Memory B cell (primary cell): ENCODE data around the gene FABP1.

Experiments
- ATAC-seq: fragments of 150-1000 bp; cut with Tn5 transposase; 2 replicates; pipeline ENCODE4 v1.10.0; 2021; ENCODE audit warnings: low read depth, mild to moderate bottlenecking, moderate library complexity
- DNase-seq, 2 donors: peaks; one replicate each; pipeline ENCODE4 v3.0.0; 2022; ENCODE audit warnings: low spot score in 2 of 2
- H3K27ac Mint-ChIP-seq: one replicate; pipeline ENCODE4 v1.8.0; 2022; ENCODE audit warnings: mild to moderate bottlenecking, moderate library complexity, mixed read lengths
- H3K27me3 Mint-ChIP-seq: one replicate; pipeline ENCODE4 v1.8.0; 2022; ENCODE audit warnings: mixed read lengths
- H3K36me3 Mint-ChIP-seq: one replicate; pipeline ENCODE4 v1.8.0; 2022; ENCODE audit warnings: mild to moderate bottlenecking, mixed read lengths
- H3K4me1 Mint-ChIP-seq: one replicate; pipeline ENCODE4 v1.8.0; 2022; ENCODE audit warnings: mixed read lengths
- H3K4me3 Mint-ChIP-seq: one replicate; pipeline ENCODE4 v1.8.0; 2022; ENCODE audit warnings: mild to moderate bottlenecking, moderate library complexity, mixed read lengths
- H3K9me3 Mint-ChIP-seq: one replicate; pipeline ENCODE4 v1.8.0; 2022; ENCODE audit warnings: mixed read lengths

Gene FABP1

DNA sequence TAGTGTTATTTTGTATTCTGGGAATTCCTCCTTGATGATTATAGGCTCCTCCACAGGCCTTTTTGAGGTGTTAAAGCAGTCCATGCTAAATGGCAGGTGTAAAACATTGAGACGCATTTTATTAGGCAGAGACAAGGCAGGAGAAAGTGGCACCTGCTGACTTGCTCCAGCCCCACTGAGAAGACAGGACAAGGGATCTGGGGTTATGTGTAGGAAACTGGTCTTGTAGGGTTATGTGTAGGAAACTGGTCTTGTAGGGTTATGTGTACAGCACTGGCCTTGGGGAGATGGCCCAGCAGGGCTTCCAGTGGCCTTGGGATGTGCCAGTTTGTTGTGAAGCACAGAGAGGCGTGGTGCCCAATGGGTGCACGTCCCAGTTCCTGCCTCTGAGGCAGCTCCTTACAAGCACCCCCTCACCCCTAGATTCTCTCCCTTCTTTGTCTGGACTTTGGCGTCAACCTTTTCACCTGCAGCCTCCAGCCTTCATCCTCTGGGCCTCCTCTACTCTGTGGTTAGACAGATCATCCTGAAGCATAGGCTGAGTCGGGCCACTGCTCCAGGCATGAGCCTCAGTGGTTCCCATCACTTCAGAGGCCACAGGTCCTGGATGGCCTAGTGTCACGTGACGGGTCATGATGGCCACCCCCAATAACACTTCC is 921 bp upstream of the FABP1 start:
- no peak for DNase-seq
- H3K9me3 Mint-ChIP-seq: no peaks in the 10 kb centered on the region
- no peaks in the 10 kb centered on the region for H3K36me3 Mint-ChIP-seq
- H3K4me1 Mint-ChIP-seq: no peaks in the 10 kb centered on the region
- peaks cover 18% of the 10 kb centered on the region for H3K27me3 Mint-ChIP-seq
- no peak overlapping the region for H3K27ac Mint-ChIP-seq
- no peak overlapping the region for H3K4me3 Mint-ChIP-seq
- ATAC-seq: no peak

DNA sequence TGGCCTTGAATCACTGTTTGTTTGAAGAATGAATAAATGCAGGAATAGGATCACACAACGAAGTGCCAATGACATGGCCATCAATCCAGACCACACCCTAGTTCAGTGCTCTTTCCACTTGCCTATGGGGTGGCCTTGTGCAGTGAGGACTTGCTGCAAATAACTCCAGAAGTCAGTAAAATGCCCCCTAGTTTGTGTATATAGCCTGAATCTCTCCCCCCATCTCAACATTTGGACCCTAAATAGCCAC is 299 bp downstream of the FABP1 start:
- Mint-ChIP-seq H3K36me3 (no peaks in the 10 kb centered on the region), H3K27me3 (peaks cover 18% of the 10 kb centered on the region), H3K4me1 (no peaks in the 10 kb centered on the region), H3K4me3 (no peak overlapping the region), H3K27ac (no peak overlapping the region), H3K9me3 (no peaks in the 10 kb centered on the region)
- DNase-seq (no peak), ATAC-seq (no peak)

DNA sequence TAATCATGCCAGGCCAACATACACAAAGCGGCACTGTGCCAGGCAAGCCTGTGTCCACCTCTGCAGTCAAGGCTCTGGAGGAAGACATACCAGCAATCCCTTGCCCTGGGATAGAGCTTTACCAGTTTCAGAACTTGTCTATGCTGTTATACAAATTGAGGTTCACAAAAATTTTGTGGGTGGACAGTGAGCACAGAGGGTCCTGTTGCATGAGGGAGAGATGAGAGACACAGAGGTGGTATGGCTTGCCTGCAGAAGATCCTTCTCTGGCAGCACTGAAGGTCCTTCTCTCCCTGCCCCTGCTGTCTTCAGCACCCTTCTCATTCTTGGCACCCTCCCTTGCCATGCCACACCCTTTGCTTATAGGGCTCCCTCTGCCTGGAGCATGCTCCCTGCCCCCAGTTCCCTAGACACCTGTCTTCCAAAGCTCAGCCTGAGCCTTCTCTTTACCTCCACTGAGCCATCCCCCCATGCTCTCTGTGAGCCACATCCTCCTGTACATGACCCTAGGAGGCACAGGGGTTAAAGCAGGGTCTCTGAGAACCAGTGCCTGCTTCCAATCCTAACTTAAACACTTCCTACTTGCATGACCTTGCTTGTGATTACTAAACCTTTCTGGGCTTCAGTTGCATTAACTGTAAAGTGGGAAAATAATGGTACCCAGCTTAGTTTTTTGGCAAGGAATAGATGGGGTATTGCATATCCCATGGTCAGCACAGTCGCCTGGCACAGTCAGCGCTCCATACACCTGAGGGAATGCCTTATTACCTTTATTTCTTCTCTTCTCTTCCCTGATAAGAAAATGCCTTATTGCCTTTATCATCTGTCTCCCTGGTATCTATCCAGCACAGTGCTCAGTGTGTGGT is 857 bp downstream of the FABP1 start:
- Mint-ChIP-seq H3K27ac (no peak overlapping the region), H3K4me3 (no peak overlapping the region), H3K27me3 (peaks cover 16% of the 10 kb centered on the region), H3K36me3 (no peaks in the 10 kb centered on the region), H3K4me1 (no peaks in the 10 kb centered on the region), H3K9me3 (no peaks in the 10 kb centered on the region)
- DNase-seq (no peak), ATAC-seq (no peak)

DNA sequence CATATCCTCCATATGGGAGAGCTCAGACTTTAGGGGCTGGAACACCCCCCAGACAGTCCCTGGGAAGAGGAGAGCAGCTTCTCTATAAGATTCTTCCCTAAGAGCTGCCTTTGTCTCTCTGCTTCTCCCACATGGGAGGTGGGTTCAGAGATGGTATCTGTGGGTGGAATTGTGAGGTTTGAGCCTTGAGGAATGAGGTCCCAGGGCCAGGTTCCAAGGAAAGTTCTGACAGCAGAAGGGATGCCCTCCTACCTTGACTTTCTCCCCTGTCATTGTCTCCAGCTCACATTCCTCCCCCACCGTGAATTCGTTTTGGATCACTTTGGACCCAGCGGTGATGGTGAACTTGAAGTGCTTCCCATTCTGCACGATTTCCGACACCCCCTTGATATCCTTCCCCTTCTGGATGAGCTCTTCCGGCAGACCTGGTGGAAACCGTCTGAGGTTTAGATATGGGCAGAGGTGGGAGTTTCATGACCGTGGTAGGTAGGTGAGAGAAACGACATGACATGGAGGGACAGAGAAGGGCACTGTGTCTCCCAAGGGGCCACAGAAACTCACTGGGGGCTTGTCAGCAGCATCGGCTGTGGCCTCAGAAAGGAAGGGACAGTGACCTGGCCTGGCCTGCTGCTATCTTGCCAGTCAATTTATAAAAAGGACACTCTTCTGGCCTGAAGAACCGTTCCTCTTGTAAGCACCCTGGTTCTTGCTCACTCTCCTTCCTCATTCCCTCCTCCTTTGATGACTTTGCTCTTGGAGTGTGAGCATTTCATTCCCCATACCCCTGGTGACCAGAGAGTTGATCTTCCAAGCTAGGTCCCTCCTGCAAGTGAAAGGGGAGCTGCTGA is 1.7 kb downstream of the FABP1 start:
- ATAC-seq: no peak
- Mint-ChIP-seq H3K4me1 (no peaks in the 10 kb centered on the region), H3K27me3 (peaks cover 19% of the 10 kb centered on the region), H3K4me3 (no peak overlapping the region), H3K9me3 (no peaks in the 10 kb centered on the region), H3K27ac (no peak overlapping the region), H3K36me3 (no peaks in the 10 kb centered on the region)
- no peak for DNase-seq

DNA sequence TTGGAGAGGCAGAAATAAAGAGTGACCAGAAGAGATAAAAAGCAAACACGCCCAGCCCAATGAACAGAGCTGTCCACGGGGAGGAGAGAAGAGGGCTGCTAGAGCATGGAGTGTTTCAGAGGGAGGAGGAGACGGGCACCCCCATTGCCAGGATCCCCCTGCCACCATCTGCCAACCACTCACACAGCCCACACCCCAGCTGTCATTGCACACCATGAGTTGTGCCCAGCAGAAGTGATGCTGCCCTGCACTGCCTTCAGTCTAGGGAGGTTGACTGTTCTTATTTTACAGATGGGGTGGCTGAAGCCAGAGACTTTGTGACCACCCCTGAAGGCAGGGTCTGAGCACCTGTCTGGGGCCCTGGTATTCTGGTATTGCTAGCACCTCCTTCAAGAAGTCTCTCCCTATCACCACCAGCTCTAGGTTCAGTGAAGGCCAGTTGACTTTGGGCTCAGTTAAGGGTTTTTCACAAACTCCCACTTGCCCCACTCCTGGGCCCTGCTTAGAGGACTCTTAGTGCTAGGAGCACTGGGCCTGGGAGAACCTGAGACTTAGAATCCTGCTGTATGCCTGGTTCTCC is 2.4 kb downstream of the FABP1 start:
- Mint-ChIP-seq H3K4me1 (no peaks in the 10 kb centered on the region), H3K9me3 (no peaks in the 10 kb centered on the region), H3K27ac (no peak overlapping the region), H3K27me3 (peaks cover 20% of the 10 kb centered on the region), H3K36me3 (no peaks in the 10 kb centered on the region), H3K4me3 (no peak overlapping the region)
- DNase-seq (no peak), ATAC-seq (no peak)

DNA sequence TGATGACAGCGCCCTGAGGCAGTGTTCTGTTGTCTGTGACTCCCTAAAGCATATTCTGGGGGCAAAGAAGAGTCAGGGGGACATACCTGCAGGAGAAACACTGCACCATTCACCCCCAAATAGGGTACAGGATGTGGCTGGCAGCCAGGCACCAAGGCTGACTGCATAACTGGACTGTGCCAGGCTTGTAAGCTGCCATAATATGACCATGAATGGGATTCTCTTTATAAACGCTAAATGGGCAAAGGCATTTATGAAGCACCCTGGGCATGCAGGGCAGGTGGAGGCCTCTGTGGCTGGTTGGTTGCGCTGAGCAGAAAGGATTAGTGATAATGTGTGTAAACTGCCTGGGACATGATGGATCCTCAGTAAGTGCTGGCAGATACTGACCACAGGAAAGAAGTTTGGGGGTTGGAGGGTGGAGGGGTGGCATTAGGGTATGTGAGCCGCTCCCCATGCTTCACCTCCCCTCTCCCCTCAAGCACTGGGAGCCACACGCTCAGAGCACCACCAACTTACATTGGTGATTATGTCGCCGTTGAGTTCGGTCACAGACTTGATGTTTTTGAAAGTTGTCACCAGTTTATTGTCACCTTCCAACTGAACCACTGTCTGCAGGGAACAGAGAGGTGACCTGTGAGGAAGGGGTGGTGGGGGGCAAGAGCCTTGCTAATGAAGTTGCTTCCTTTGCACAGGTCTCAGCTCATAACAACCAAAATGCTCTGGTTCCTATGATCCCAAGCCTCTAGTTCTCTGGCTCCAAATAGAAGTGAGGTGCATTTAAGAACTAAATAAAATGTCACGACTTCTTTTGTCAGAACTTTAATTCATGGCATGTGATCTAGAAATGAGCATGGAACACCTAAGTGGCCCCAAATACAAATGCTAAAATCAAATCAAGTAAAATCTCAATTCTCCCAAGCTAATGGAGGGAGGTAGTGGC is 3.6 kb downstream of the FABP1 start:
- Mint-ChIP-seq H3K36me3 (no peaks in the 10 kb centered on the region), H3K27me3 (peaks cover 16% of the 10 kb centered on the region), H3K27ac (no peak overlapping the region), H3K4me1 (no peaks in the 10 kb centered on the region), H3K4me3 (no peak overlapping the region), H3K9me3 (no peaks in the 10 kb centered on the region)
- DNase-seq (no peak), ATAC-seq (no peak)

DNA sequence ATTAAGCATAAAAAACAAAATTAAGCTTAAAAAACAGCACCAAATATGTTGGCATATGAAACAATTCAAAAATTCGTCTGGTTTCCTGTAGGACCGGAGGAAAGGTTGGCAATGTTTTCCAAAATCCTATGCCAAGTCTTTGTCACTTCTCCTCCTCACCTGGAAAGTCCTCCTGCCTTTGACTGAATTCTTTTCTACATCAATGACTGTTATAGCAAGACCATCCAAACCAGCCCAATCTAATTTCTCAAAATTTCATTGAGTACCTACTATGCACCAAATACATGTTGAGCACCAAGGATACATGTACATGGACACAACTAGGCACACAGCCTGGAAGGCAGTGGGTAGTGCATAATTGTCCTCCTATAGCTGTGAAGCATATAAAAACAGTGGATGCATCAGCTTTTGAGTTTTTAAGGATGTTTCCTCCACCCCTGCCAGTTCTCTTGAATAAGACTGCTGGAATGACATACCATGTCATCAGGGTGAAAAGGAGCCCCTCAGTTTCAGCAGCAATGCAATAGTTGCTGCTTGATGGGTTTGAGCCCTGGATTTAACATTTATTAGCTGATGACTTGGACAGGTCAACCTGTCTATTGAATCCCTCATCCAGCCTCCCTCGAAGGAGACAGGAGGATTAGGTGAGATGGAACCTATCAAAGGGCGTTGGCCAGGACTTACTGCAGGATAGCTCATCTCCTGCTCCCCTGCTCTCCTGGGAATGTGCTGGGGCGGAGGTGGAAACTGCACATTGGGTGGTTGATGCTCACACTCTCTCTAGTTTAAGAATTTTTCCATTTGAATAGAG is 4.5 kb downstream of the FABP1 start:
- Mint-ChIP-seq H3K4me1 (no peaks in the 10 kb centered on the region), H3K27me3 (peaks cover 19% of the 10 kb centered on the region), H3K9me3 (no peaks in the 10 kb centered on the region), H3K36me3 (no peaks in the 10 kb centered on the region), H3K4me3 (no peak overlapping the region), H3K27ac (no peak overlapping the region)
- DNase-seq: no peak
- ATAC-seq: no peak

DNA sequence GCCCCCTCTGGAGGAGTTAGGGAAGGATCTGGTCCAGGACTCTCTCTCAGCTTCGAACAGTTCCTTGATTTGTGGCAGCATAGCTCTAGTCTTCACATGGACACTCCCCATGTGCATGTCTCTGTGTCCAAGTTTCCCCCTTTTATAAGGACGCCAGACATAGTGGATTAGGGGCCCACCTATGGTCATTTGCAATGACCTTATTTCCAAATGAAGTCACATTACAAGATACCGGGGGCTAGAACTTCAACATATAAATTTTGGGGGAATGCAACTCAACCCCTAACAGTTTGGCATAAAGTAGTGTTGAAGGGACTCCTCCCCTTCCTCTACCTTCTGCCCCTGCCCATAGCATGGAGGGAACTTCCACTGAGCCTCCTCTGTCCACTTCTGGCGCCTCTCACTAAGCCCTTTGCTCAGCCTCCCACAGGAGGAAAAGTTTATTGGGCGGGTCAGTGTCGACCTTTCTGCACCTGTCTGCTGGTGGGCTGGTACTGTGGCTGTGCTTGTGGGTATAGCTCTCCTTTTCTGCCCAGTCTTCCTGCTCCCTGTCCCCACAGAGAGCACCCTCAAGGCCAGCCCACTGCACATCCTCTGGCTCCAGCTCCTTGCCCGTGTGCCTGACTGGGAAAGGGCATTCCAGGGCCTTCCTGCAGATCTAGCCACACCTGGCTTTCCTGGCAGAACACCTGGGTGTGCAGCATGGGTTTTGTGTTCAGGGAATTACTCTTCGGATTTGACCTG is 5.5 kb downstream of the FABP1 start:
- Mint-ChIP-seq H3K27ac (no peak overlapping the region), H3K27me3 (peaks cover 17% of the 10 kb centered on the region), H3K36me3 (no peaks in the 10 kb centered on the region), H3K4me1 (no peaks in the 10 kb centered on the region), H3K4me3 (no peak overlapping the region), H3K9me3 (no peaks in the 10 kb centered on the region)
- ATAC-seq (no peak), DNase-seq (no peak)

DNA sequence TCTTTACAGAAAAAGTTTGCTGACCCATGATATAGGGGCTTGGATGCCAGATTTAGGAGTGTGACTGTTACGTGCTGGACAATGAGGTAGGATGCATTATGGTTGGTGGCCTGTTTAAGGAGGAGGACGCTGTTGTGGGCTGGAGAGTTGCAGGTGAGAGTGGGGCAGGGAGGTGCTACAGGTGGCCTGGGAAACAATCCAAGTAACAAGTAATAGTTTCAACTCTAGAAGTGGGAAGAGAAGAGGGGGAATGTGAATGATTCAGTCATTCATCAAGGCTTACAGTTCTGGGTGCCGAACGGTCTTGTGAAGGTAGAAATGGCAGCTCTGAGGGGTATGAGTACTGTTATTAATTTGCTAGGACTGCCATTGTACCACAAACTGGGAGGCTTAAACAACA is 6.2 kb downstream of the FABP1 start:
- H3K4me3 Mint-ChIP-seq: no peak overlapping the region
- H3K36me3 Mint-ChIP-seq: no peaks in the 10 kb centered on the region
- H3K9me3 Mint-ChIP-seq: no peaks in the 10 kb centered on the region
- no peak overlapping the region for H3K27ac Mint-ChIP-seq
- ATAC-seq: no peak
- DNase-seq: no peak
- peaks cover 15% of the 10 kb centered on the region for H3K27me3 Mint-ChIP-seq
- H3K4me1 Mint-ChIP-seq: no peaks in the 10 kb centered on the region

DNA sequence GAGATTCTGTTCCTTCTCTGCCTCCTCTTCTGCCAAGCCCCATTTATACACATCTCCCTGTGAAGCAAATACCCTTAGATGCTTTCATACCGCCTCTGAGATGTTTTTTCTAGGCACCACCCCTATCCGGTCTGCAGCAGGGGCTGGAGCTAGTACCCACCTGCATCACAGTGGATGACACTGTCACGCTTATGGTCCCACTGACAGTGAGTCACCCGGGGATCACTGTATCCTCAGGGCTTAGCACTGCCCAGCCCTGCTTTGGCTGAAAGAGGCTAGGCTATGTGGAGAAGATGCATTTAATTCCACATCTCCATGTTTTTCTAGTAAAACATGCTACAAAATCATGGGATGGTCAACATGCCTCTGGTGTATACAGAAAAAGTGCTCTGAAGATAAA is 9.9 kb downstream of the FABP1 start:
- H3K9me3 Mint-ChIP-seq: no peaks in the 10 kb centered on the region
- no peak for ATAC-seq
- H3K4me1 Mint-ChIP-seq: no peaks in the 10 kb centered on the region
- H3K27ac Mint-ChIP-seq: no peak overlapping the region
- H3K27me3 Mint-ChIP-seq: peaks cover 12% of the 10 kb centered on the region
- no peak for DNase-seq
- H3K4me3 Mint-ChIP-seq: no peak overlapping the region
- H3K36me3 Mint-ChIP-seq: no peaks in the 10 kb centered on the region

DNA sequence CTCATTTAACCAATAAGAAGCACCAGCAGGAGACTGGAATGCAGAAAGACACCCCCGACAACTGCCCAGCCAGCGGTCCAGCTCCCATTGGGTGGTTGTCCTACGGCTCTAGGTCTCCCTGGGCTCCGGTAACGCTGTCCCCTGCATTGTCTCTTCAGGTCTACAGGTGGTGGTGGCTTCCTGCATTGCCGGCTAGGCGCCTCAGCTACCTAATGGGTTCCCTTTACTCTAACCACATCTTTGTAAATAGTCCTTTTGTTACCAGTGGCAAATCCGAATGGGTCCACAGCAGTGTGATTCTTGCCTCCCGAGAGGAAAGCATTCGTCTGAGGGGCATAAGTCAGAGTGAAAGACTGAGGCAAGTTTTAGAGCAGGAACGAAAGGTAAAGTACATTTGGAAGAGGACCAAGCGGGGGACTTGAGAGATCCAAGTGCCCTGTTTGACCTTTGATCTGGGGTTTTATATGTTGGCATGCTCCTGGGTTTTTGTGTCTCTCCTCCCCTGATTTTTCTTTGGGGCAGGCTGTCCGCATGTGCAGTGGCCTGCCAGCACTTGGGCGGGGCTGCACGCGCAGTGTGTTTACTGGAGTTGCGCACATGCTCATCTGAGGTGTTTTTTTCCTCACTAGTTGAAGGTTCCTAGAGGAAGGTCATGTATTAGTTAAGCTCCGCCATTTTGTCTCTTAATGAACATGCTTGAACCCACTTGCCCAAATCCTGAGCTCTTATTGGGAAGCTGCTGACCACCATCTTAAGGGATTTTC is 11.0 kb downstream of the FABP1 start:
- H3K36me3 Mint-ChIP-seq: no peaks in the 10 kb centered on the region

More for the DNA sequence above, 11.0 kb downstream of the FABP1 start:
- H3K4me3 Mint-ChIP-seq: no peak overlapping the region
- ATAC-seq (no peak), DNase-seq (no peak)
- H3K27ac Mint-ChIP-seq: no peak overlapping the region
- H3K27me3 Mint-ChIP-seq: peaks cover 12% of the 10 kb centered on the region
- no peaks in the 10 kb centered on the region for H3K9me3 Mint-ChIP-seq
- H3K4me1 Mint-ChIP-seq: no peaks in the 10 kb centered on the region
